GM21619 (cell line): Measurements from ENCODE around the gene PGAM5.

Experiments
- ATAC-seq: cut with Tn5 transposase; IDR thresholded peaks from one replicate; pipeline ENCODE4 v1.9.1; 2021; ENCODE audit not compliant: unreplicated experiment

The PGAM5 gene

DNA sequence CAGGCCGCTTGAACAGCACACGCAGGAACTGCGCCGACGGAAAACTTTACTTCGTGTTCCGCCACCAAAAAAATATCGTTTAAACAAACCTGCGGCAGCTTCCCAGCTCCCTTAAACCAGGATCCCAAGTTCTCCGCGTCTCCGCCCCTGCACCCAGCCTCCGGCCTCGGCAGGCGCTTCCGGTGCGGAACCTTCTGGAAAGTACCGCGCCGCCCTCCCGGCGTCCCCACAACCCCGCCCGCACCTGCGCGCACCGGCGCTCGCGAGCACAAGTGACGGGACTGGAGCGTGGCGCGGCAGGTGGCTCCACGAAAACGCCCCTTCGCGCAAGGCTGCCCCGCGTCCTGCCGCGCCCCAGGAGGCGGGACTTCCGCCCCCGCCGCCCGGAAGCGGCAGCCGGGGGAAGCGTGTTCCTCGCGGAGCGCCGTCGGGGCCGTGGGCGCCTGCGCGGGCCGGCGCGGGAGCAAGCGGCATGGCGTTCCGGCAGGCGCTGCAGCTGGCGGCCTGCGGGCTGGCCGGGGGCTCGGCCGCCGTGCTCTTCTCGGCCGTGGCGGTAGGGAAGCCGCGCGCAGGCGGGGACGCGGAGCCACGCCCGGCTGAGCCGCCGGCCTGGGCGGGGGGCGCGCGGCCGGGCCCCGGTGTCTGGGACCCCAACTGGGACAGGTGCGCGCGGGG lies at the start of gene PGAM5:
TSS of gene PGAM5 (plus strand) at position 438 of the 675 bp plus-strand sequence. CDS start at position 473, 35 bp downstream.
- peak; percentile 82 for ATAC-seq

DNA sequence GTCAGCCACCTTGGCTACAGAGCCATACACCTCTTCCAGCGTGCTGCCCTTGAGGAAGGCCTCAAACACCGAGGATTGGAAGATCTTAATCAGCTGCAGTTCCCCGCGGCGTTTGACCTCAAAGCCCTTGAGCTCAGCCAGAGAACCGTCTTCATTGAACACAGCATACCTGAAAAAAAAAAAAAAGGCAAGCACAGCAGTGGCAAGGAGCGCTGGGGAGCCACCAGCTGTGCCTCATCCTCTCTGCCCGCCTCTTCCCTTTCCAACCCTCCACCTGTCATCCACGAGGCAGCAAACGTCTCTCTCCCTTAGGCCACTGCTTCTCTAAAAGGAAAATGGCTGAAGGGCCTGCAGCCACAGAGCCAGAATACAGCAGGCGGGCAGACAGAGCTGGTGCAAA lies 49.6 kb upstream of the PGAM5 start:
- ATAC-seq: no peak

DNA sequence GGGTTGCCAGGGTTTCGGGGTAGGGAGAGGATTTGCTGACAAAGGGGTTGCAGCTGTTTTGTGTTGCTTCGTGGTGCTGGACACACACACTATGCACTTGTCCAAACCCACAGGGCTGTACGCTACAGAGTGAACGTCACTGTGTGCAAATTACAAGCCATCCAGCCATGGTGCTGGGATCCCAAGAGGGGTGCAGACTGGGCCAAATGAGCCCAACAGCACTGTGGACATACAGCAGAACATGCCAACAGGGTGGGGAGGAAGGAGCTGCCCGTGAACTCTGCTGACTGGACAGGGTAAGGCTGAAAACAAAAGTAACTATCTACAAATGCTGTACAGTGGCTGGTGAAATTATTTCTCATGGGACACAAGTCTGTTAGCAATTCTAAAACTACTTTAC lies 48.7 kb upstream of the PGAM5 start:
- no peak for ATAC-seq

DNA sequence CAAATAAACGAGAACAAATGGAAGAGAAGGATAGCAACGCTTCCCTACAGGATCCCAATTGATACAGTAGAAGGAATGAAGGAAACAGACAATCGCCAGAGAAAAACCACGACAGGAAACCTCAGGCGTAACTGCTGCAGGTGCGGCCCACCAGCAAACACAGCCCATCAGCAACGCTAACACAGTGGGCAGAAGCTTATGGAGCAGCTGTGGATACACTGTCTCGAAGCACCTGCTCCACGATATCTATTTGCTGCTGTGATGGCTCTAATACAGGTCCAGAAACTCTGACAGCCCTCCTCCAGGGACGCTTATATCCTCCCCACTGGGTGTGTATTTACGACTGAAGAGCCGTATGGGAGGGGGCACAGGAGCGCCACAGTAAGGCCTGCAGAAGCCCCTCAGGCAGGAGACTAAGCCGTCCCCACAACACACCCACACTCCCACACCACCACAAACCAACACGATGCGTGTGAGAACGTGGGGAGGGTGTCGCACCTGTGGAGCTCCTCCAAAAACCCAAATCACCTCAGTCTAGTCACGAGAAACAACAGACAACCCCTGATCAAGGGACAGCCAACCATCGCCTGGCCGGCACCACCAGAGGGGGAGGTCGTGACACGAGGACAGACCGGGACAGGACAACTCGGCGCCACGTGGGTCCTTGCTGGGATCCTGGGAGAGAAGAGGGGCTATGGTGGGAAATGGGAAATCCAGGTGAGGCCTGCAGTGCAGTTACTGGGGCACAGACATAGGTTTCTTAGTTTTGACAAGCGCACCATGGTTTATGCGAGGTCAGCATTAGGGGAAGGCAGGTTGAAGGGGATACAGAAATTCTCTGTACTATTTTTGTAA lies 47.5 kb upstream of the PGAM5 start:
- ATAC-seq: no peak

DNA sequence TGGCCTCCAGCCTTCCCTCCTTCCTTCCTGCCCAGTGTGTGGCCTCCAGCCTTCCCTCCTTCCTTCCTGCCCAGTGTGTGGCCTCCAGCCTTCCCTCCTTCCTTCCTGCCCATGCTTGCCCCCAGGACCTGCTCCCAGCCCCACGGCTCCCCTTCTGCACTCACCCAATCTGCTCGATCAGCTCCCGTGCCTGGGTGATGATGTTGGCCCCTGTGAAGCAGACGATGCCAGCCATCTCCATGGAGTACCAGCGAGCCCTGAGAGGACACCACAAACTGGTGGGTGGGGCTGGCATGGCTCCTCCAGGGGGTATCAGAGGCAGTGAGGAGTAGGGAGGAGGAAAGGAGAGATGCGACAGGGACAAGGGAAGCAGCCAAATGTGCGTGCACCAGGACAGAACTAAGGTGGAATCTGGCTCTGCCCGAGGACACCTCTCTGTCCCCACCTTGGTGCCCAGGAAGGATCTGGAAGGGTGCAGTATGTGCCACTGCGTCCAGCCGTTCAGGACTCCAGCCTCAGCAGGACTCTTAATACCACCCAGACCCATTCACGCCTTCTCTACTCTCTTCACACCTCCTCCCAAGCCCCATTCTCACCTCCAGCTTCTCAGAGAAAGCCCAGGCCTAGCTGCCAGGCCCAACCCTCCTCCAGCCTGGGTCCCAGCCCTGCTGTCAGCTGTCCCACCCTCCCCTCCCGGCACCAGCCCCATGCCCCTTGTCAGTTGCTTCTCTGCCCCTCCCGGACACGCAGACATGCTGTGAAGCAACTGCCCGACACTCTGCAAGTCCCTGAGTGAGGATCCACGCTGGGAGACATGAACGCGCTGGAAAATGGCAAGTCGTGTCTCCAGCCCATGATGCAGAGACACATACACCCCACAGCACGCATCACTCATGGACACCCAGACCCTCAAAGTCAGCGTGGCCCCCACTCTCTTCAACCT lies 46.2 kb upstream of the PGAM5 start:
- ATAC-seq: no peak

DNA sequence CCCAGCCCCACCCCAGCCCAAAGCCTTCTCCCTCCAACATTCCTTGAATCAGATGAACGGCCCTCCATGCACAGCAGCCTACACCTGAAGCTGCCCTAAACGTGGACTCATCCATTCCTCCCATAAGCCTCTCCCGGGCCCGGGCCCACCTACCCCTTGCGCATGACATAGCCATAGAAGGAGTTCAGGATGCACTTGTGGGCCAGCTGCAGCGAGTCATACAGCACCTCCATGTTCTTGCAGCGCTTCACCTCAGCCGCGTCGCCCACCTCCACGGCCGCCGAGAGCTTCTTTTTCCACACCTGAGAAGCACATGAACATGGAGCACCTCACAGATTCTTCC lies 45.5 kb upstream of the PGAM5 start:
- ATAC-seq: no peak

DNA sequence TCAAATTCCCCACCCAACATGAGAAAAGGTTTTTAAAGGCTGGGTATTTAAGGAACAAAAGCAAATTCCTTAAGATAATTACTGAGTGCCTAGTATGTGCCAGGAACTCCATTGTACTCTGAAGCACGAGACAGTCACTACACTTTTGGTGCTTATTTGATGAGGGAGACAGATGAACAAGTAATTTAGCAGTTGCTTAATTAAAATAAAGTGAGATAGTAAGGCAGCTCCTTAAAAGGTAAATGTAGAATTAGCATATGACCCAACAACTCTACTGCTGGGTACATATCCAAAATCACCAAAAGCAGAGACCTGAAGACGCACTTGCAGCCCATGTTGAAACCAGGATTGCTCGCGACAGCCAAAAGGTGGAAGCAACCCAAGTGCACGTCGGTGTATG lies 44.8 kb upstream of the PGAM5 start:
- no peak for ATAC-seq

DNA sequence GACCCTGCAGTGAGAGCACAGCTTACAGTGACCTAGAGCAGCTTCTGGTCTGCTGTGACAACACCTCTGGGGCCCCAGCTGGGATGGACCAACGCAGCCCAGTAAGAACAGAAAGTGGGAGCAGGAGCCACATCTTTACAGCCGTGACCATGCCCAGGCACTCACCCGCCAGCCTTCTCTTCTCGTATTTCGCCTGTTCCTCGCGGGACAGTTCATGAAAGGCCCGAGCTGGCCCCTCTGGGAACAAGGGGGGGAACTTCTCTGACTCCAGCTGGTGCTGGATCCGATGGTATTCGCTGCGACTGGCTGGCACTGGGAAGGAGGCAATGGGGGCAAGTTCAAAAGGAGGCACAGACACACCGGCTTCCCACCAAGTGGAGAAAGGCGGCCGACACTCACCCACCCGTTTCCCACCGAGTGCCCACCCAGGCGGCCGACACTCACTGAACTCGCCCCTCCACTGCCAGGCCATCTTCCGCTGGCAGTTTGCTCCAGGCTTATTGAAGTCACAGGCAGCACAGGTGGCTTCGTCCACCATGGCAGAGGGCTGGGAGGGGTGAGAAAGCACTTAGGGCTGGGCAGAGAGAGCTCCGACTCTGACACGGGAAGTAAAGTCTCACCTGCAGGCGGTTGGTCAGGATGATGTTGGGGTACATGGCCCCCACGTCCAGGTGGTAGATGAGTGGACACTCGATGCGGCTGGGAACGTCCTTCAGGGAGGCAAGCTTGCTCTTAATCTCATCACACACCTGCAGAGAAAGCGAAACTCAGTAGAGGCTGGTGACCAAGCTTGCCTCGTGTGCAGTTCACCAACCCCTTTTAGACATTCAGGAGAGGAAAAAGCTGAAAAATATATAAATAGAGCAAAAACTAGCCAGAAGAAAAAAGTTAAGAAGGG lies 42.2 kb upstream of the PGAM5 start:
- ATAC-seq: no peak

DNA sequence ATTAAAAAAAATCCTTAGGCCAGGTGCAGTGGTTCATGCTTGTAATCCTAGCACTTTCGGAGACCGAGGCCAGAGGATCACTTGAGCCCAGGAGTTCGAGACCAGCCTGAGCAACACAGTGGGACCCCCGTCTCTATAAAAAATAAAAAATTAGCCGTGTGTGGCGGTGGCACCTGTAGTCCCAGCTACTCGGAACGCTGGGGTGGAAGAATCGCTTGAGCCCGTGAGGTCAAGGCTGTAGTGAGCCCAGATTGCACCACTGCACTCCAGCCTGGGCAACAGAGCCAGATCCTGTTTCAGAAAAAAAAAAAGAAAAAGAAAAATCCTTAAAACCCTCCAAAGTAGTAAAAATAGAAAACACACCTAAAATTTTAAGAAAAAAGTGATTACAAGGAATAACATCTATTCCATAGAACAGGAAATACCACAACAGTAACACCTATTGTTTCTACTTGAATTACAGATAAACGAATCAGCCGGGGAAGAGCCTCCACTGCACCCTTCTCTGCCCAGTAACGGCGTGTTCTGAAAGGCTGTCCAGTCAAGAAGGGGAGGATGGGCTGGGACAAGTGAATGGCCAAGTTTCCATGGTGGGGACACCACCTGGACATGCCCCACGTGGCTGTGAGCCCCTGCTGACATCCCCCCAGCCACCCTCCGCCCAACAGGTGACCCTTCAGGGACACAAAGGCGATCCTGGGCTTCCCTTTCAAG lies 41.3 kb upstream of the PGAM5 start:
- ATAC-seq: no peak

DNA sequence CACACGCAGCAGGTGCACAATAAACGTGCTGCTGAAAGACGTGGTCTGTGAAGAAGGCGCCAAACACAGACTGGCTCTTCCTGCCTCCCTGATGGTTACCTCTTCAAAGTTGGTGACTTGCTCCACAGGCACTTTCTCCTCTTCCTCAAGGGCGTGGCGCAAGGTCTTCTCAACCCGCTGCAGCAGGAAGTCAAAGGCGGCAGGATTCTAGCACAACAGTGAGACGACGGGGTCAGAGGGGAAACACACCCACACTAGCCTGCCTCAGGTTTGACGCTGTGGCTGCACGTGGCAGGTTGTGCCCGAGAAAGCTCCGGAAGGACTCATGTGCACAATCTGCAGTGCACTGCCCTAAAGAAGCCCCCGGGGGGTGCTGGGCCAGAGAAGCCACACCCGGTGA lies 38.5 kb upstream of the PGAM5 start:
- no peak for ATAC-seq

DNA sequence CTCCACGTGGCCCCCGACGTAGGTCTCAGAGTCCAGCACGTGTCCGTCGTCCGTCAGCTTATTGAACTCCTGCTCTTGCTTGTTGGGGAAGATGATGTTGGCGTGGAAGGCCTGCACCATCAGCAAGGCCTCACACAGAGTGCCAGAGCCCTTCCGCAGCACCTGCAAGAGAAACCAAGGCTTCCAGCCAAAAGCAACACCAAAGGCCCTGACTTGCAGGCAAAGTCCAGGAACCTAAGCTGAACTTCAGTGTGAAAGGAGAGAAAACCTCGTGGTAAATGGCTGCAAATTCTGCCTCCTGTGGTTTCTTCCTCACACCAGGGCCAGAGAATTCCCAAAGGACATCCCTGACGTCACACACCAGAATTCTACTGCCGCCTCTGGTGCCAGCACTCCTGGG lies 38.0 kb upstream of the PGAM5 start:
- no peak for ATAC-seq

DNA sequence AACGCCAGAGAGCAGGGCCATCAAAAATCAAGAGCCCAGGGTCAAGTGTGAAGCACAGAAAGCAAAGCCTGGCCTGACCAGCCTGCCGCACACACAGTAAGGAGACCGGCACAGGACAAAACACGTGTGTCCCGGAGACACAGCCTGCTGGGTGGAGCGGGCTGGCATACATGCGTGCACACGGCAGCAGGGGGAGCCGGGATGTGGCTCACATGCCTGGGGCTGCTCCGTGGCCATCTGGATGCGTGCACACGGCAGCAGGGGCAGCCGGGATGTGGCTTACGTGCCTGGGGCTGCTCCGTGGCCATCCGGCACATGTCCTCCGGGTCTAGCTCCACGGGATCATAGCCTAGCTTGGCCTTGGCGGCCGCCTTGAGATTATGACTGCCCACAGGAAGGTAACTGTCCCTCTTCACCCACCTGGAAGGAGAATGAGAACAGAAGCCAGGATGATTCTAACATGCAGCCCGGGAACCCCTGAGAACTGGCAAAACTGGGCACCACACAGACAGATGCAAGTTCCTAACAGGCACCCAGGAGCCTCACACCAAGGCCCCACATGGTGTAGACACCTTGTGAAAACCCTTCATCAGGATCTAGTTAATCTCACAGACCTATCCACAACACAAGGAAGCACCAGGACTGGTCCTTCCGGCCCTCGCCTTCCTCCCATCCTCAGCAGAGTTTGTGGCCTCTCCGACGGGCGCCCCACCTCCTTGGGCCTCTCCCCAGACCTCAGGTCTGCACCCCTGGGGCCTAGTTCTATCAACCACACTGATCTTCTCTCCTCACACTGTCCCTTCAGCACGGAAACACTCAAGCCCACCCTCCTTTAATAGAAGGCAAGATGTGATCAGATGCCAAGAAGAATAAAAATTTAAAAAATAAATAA lies 37.1 kb upstream of the PGAM5 start:
- no peak for ATAC-seq

DNA sequence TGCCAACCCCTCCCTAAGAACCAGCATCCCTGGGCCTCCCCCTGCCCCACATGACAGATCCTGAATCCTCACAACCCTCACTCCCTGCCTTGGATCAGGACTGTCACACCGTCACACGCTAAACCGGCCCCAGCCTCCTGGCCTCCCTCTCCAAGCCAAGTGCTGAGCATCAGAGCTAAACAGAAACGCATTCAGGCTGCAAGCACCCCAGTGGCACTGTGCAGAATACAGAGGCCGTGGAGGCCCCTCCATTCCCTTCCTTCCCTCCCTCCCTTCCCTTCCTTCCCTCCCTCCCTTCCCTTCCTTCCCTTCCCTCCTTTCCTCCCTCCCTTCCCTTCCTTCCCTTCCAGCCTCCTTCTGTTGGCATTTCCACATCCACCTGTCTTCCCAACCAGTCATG lies 36.1 kb upstream of the PGAM5 start:
- no peak for ATAC-seq

DNA sequence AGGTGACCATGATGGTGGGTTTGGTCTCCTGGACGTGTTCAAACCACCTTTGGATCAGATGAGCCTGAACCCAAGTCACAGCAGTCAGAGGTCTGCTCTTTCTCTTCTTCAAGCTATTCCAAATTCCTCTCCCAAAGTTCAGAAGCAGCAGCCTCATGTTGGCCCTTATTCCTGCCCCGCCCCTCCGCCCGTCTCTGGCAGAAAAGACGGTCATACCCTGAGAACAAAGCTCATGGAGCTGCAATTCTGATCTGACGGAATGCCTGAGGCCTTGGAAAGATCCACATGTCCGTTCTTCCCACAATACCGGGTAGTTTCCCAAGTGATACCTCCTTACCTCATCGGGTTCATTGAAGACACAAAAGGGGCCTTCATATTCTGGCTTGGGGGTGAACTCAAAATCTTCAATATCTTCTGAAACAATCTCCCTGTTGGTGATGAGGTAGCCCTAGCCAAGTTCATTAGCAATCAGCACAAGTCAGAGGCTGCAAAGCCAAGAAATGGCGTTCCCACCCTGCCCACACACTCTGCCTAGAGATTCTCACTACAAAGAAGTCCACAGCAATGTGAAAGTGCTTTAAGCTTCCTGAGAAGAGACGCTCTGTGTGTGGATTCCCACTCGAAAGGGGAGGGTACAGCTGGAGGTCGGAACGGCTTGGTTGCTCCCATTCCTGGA lies 34.7 kb upstream of the PGAM5 start:
- no peak for ATAC-seq

DNA sequence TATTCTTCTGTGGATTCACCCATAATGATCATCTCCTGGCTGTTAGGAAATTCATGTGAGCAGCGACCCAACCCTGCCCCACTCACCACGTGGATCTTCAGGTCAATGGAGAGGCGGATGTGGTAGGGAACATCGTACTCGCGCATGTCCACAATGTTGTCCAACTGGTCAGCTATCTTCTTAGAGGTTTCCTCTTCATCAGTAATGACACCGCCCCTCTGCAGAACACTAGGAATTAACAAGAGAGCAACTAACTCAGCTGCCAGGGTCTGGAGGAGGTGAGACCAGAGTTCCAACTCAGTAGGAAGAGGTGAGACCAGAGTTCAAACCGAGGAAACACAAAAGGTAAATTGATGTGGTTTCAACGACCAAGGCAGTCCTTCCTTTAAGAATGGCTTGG lies 33.1 kb upstream of the PGAM5 start:
- ATAC-seq: no peak

DNA sequence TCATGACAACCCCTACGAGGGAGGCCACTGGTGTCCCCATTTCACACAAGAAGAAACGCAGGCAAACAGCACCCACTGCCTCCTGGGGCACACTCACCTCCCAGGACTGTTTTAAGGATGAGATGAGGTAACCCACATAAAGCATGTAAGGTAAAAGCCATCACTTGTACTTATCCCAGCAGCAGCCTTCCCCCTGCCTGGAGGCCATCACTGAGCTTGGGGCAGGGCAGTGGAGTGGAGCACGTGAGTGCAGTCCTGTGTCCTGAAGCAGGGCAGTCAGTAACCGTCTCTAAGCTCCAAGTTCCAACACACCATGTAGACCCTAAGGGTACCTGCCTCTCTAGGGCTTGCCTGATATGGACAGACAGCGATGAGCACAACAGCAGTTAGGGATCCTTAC lies 25.2 kb upstream of the PGAM5 start:
- ATAC-seq: no peak

DNA sequence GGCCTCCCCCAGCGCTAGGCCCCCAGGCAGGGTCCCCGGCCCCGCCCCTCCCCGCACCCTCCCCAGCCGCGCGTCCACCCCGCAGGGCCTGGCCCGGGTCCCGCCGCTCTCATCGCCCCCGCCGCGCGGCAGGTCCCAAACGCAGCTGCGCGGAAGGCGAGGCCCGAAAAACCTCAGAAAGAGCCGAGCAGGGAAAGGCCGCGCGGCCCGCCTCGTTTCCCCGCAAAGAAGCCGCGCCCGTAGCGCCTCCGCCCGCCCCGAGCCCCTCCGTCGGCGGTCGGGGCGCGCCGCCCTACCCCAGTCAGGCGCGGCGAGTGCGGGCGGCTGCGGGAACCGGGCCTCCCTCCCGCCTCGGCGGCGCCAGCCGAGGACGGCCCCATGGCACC lies 23.8 kb upstream of the PGAM5 start:
- ATAC-seq: peak; percentile 17
